GM21737 (cell line): ENCODE data around the gene SNX6.
"Not testable (repeated sequence)": the region's sequence is repeated elsewhere in the genome, so short reads cannot be mapped to it uniquely, and the experiment has no call there.

Source experiments
- ATAC-seq: cut with Tn5 transposase; IDR thresholded peaks from one replicate; pipeline ENCODE4 v1.9.1; 2021; ENCODE audit warnings: mild to moderate bottlenecking, moderate library complexity; ENCODE audit not compliant: unreplicated experiment

Gene SNX6

DNA sequence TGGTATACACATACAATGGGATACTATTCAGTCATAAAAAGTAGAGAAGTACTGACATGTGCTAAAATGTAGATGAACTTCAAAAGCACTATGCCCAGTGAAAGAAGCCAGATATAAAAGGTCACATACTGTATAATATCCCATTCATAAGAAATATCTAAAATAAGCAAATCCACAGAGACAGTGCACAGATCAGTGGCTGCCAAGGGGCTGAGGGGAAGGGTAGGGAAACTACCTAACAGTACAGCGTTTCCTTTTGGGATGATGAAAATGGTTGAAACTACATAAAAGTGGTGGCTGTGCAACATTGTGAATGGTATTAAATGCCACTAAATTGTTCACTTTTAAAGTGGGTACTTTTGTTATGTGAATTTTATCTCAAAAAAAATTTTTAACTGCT is 102.4 kb downstream of the SNX6 start:
- no peak for ATAC-seq

DNA sequence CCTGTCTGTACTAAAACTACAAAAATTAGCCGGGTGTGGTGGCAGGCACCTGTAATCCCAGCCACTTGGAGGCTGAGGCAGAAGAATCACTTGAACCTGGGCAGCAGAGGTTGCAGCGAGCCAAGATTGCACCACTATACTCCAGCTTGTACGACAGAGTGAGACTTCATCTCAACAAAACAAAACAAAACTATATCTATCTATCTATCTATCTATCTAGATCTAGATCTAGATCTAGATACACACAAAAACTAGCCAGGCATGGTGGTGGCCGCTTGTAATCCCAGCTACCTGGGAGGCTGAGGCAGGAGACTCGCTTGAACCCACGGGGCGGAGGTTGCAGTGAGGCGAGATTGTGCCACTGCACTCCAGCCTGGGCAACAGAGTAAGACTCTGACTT is 105.7 kb downstream of the SNX6 start:
- not testable (repeated sequence) for ATAC-seq

DNA sequence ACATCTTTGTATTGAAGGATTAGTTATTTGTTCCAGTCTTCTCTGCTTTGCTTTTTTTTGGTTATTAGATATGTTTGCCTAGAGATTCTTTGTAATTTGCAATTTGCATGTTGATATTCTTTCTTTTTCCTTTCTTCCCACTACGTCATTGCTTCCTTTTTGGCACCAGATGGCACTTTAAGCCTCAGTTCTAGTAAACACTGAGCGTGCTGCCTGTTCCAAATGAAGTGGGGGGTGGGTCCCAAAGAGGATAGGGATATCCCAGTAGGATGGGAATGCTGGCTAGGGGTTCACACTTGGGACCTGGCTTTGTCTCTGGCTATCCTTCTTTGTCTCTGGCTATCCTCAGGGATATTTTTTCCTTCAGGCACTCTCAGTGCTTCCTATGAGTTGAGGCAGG is 107.5 kb downstream of the SNX6 start:
- no peak for ATAC-seq

DNA sequence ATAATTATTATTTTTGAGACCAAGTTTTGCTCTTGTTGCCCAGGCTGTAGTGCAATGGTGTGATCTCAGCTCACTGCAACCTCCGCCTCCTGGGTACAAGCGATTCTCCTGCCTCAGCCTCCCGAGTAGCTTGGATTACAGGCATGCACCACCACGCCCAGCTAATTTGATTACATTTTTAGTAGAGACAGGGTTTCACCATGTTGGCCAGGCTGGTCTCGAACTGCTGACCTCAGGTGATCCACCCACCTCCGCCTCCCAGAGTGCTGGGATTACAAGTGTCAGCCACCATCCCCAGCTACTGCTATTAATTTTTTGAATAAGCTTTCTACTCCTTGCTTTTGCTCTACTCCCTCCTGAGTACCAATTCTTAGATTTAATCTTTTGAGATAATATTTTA is 108.9 kb downstream of the SNX6 start:
- not testable (repeated sequence) for ATAC-seq

GRCh38 chr14:34520304-34520970 is 109.5 kb downstream of the SNX6 start:
- not testable (repeated sequence) for ATAC-seq
